CD4-positive, CD25-positive, alpha-beta regulatory T cell (primary cell): Measurements from ENCODE around the gene CDCP2. TPM values are rescaled to one million over a fixed set of nuclear protein-coding genes. Genes with fewer than 3 reads are reported as not detected.
"Not testable (repeated sequence)": the region's sequence is repeated elsewhere in the genome, so short reads cannot be mapped to it uniquely, and the experiment has no call there.

Experiments used
- ATAC-seq, 2 donors: fragments of 150-1000 bp; cut with Tn5 transposase; one replicate each; pipeline ENCODE4 v1.10.0; 2021; ENCODE audit warnings: low read depth in 2 of 2, moderate number of reproducible peaks in 2 of 2, moderate library complexity in 1 of 2
- DNase-seq, 3 donors: peaks; one replicate each; pipeline versions ENCODE4 v3.0.0 to v3.0.0-alpha.2; 2012 to 2022; ENCODE audit warnings: mixed read lengths in 1 of 3
- H3K27ac ChIP-seq: one replicate; pipeline ENCODE4 v1.7.0; 2013; ENCODE audit warnings: mild to moderate bottlenecking, low read length; ENCODE audit not compliant: insufficient read depth, poor library complexity, severe bottlenecking
- H3K27me3 ChIP-seq: one replicate; pipeline ENCODE4 v1.7.0; 2013; ENCODE audit warnings: low read length; ENCODE audit not compliant: control insufficient read depth, insufficient read depth
- H3K36me3 ChIP-seq: one replicate; pipeline ENCODE4 v1.7.0; 2013; ENCODE audit warnings: mild to moderate bottlenecking, low read length, moderate library complexity; ENCODE audit not compliant: control insufficient read depth, insufficient read depth
- H3K4me1 ChIP-seq: 2 replicates; pipeline ENCODE4 v1.7.0; 2013; ENCODE audit warnings: mild to moderate bottlenecking, low read length; ENCODE audit not compliant: insufficient read depth, control insufficient read depth, poor library complexity, severe bottlenecking
- H3K4me3 ChIP-seq: one replicate; pipeline ENCODE4 v1.7.0; 2013; ENCODE audit warnings: low read depth, mild to moderate bottlenecking, low read length, moderate library complexity
- H3K9me3 ChIP-seq, 2 experiments: 1 replicate in 1 of 2; 2 replicates in 1 of 2; pipeline ENCODE4 v1.7.0; 2013; ENCODE audit warnings: low read length in 2 of 2, mild to moderate bottlenecking in 1 of 2, moderate library complexity in 1 of 2; ENCODE audit not compliant: control insufficient read depth in 2 of 2
- H3K27ac Mint-ChIP-seq, 3 donors: one replicate each; pipeline ENCODE4 v1.8.0; 2020 to 2022; ENCODE audit warnings: mild to moderate bottlenecking in 3 of 3, mixed read lengths in 3 of 3, moderate library complexity in 2 of 3
- H3K27me3 Mint-ChIP-seq: one replicate; pipeline ENCODE4 v1.8.0; 2022; ENCODE audit warnings: mild to moderate bottlenecking, mixed read lengths
- H3K36me3 Mint-ChIP-seq: one replicate; pipeline ENCODE4 v1.8.0; 2020; ENCODE audit warnings: mixed read lengths
- H3K4me1 Mint-ChIP-seq, 4 donors: one replicate each; pipeline ENCODE4 v1.8.0; 2020 to 2022; ENCODE audit warnings: mixed read lengths in 4 of 4, mild to moderate bottlenecking in 1 of 4
- H3K4me3 Mint-ChIP-seq, 4 donors: one replicate each; pipeline ENCODE4 v1.8.0; 2020 to 2022; ENCODE audit warnings: mild to moderate bottlenecking in 4 of 4, mixed read lengths in 4 of 4, moderate library complexity in 3 of 4
- H3K9me3 Mint-ChIP-seq, 7 donors: one replicate each; pipeline ENCODE4 v1.8.0; 2020 to 2022; ENCODE audit warnings: mixed read lengths in 7 of 7, mild to moderate bottlenecking in 3 of 7, moderate library complexity in 2 of 7
- polyA plus RNA-seq, 4 donors: library from polyadenylated mRNA; unstranded; fragments of 300-500 nt; fragmentation: Illumina TruSeq; gene quantifications; one replicate each; pipeline ENCODE4 v1.2.3, GENCODE V29; 2021
- total RNA-seq: library from RNA; stranded (reverse); gene quantifications from one replicate; pipeline ENCODE4 v1.2.3, GENCODE V29; 2022

The CDCP2 gene
- total and polyA plus RNA-seq, 5 donors from 2014 or later = 0.15 TPM; not detected in 4

DNA sequence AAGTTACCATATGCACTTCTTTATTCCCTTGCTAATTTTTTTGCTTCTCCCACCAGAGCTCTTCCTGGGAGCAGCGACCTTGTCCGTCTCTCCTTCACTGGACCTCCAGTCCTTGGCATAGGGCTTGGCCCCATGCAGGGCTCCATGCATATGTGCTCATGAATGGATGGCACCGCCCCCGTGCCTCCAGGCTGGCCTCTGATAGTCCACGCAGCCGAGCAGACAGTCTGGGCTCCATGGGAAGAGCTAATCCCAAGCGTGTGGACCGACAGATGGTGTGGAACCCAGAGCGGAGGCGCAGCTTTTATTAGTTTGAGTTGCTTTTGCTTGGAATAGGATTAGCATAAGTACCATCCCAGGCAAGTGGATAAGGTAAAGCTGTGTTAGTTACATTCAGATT, 41.8 kb downstream of the CDCP2 start:
- Histone ChIP-seq H3K36me3 (no peaks in the 10 kb centered on the region), H3K4me3 (no peak overlapping the region), H3K4me1 (no peaks in the 10 kb centered on the region), H3K27ac (no peak overlapping the region), H3K27me3 (no peaks in the 10 kb centered on the region), H3K9me3 (no peaks in the 10 kb centered on the region)
- Mint-ChIP-seq H3K9me3 (no peaks in the 10 kb centered on the region), H3K27me3 (no peaks in the 10 kb centered on the region), H3K4me1 (no peaks in the 10 kb centered on the region), H3K27ac (no peak overlapping the region), H3K4me3 (no peak overlapping the region), H3K36me3 (no peaks in the 10 kb centered on the region)
- no peak for DNase-seq
- ATAC-seq = no peak

GRCh38 chr1:54109129-54110090, 43.4 kb downstream of the CDCP2 start:
- Mint-ChIP-seq H3K9me3 (no peaks in the 10 kb centered on the region), H3K36me3 (peaks cover 4% of the 10 kb centered on the region), H3K27me3 (no peaks in the 10 kb centered on the region), H3K27ac (peak overlapping the region in 1 of 3 donors; percentile 18), H3K4me1 (no peaks in the 10 kb centered on the region), H3K4me3 (no peak overlapping the region)
- no peaks in the 10 kb centered on the region for H3K27me3 ChIP-seq
- no peaks in the 10 kb centered on the region for H3K9me3 ChIP-seq
- DNase-seq = no peak
- no peaks in the 10 kb centered on the region for H3K36me3 ChIP-seq
- no peaks in the 10 kb centered on the region for H3K4me1 ChIP-seq
- no peak for ATAC-seq
- no peak overlapping the region for H3K4me3 ChIP-seq
- no peak overlapping the region for H3K27ac ChIP-seq

DNA sequence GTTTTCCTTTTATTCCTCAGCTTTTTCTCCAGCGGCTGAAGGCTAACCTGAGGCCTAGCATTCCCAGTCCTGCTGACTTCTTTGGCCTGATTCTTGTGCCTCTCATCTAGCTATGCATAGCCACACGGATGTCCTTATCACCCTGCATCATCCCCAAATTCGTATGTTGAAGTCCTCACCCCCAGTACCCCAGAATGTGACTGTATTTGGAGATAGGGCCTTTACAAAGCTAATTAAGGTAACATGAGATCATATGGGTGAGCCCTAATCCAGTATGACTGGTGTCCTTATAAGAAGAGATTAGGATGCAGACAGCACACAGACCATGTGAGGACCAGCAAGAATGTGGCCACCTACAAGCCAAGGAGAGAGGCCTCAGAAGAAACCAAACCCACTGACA, 44.6 kb downstream of the CDCP2 start:
- Mint-ChIP-seq H3K27ac (no peak overlapping the region), H3K9me3 (no peaks in the 10 kb centered on the region), H3K36me3 (peaks cover 5% of the 10 kb centered on the region), H3K4me1 (no peaks in the 10 kb centered on the region), H3K4me3 (no peak overlapping the region), H3K27me3 (no peaks in the 10 kb centered on the region)
- no peaks in the 10 kb centered on the region for H3K27me3 ChIP-seq
- no peak overlapping the region for H3K4me3 ChIP-seq
- no peaks in the 10 kb centered on the region for H3K36me3 ChIP-seq
- DNase-seq = no peak
- no peaks in the 10 kb centered on the region for H3K4me1 ChIP-seq
- no peak for ATAC-seq
- no peak overlapping the region for H3K27ac ChIP-seq
- H3K9me3 ChIP-seq = no peaks in the 10 kb centered on the region

DNA sequence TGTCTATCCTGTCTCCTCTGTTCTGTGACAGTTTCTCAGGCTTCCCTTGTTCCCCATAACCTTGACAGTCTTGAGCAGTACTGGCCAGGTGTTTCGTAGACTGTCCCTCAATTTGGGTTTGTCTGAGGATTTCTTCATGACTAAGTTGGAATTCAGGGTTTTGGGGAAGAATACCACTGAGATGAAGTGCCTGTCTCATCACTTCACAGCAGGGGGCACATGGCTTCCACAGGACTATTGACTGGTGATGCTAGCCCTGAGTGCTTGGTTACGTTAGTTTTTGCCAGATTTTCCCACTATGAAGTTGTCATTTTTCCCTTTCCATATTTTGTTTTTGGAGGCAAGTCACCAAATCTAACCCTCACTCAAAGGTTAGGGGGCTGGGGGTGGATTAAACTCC, 45.7 kb downstream of the CDCP2 start:
- peaks cover 3% of the 10 kb centered on the region for H3K36me3 ChIP-seq
- Mint-ChIP-seq H3K36me3 (peaks cover 15% of the 10 kb centered on the region), H3K27ac (no peak overlapping the region), H3K9me3 (peaks cover 0 to 2% (median 0%) of the 10 kb centered on the region in 7 donors), H3K4me1 (no peaks in the 10 kb centered on the region), H3K4me3 (no peak overlapping the region), H3K27me3 (no peaks in the 10 kb centered on the region)
- no peak overlapping the region for H3K27ac ChIP-seq
- H3K27me3 ChIP-seq = no peaks in the 10 kb centered on the region
- H3K4me1 ChIP-seq = no peaks in the 10 kb centered on the region
- H3K4me3 ChIP-seq = no peak overlapping the region
- DNase-seq = no peak
- ATAC-seq = no peak
- H3K9me3 ChIP-seq = no peaks in the 10 kb centered on the region

DNA sequence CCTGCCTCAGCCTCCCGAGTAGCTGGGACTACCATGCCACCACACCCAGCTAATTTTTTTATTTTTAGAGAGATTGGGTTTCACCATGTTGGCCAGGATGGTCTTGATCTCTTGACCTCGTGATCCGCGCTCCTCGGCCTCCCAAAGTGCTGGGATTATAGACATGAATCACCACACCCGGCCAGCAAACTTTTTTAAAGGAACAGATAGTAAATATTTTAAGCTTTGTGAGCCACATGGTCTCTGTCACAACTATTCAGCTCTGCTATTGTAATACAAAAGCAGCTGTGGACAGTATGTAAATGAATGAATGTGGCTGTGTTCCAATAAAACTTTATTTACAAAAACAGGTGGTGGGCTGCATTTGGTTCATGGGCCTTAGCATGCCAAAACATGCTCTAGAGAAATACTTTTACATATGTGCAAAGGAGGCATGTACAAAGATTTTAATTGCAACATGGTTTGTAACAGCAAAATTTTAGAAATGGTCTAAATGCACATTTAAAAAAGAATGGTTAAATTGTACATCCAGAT, 47.0 kb downstream of the CDCP2 start:
- H3K27ac ChIP-seq = no peak overlapping the region
- no peak overlapping the region for H3K4me3 ChIP-seq
- ATAC-seq = no peak
- Mint-ChIP-seq H3K4me3 (no peak overlapping the region), H3K27me3 (no peaks in the 10 kb centered on the region), H3K27ac (no peak overlapping the region), H3K9me3 (peaks cover 0 to 2% (median 0%) of the 10 kb centered on the region in 7 donors), H3K4me1 (no peaks in the 10 kb centered on the region), H3K36me3 (peaks cover 20% of the 10 kb centered on the region)
- peaks cover 3% of the 10 kb centered on the region for H3K36me3 ChIP-seq
- no peaks in the 10 kb centered on the region for H3K9me3 ChIP-seq
- H3K4me1 ChIP-seq = no peaks in the 10 kb centered on the region
- H3K27me3 ChIP-seq = no peaks in the 10 kb centered on the region
- no peak for DNase-seq

DNA sequence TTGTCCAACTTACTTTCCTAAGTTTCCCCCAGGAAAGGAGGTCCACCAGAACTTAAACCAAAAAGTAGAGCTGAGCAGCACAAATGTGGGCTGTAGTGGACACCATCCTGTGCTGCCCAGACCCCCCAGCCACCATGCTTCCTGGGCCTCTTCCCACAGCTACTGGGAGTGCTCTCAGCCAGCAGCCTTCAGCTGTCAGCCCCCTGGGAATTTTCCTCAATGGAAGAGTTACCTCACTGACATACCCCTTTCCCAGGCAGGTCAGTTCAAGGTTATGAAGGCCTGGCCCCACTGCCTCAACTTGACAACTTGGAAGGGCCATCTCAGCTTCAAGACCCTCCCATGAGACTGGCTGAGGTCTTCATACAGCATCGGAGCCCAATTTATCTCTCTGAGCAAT, 47.7 kb downstream of the CDCP2 start:
- H3K4me1 Mint-ChIP-seq = no peaks in the 10 kb centered on the region
- ATAC-seq = no peak
- no peaks in the 10 kb centered on the region for H3K4me1 ChIP-seq
- H3K36me3 Mint-ChIP-seq = peaks cover 20% of the 10 kb centered on the region
- no peaks in the 10 kb centered on the region for H3K27me3 ChIP-seq
- peaks cover 0 to 2% (median 0%) of the 10 kb centered on the region in 7 donors for H3K9me3 Mint-ChIP-seq
- H3K27ac Mint-ChIP-seq = peak overlapping the region in 1 of 3 donors; percentile 21
- DNase-seq = no peak
- H3K36me3 ChIP-seq = peaks cover 3% of the 10 kb centered on the region
- H3K27me3 Mint-ChIP-seq = no peaks in the 10 kb centered on the region
- H3K9me3 ChIP-seq = no peaks in the 10 kb centered on the region
- no peak overlapping the region for H3K4me3 ChIP-seq
- no peak overlapping the region for H3K4me3 Mint-ChIP-seq
- no peak overlapping the region for H3K27ac ChIP-seq

DNA sequence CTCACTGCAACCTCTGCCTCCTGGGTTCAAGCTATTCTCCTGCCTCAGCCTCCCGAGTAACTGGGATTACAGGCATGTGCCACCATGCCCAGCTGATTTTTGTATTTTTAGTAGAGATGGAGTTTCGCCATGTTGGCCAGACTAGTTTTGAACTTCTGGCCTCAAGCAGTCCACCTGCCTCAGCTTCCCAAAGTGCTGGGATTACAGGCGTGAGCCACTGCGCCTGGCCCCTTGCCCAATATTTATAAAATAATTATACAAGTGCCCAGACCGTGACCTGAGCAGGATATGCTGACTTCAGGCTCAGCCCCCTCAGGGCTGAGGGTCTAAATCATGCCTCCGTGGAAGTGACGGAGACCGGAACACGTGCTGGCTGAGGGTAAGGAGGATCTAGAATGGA, 48.2 kb downstream of the CDCP2 start:
- H3K4me3 Mint-ChIP-seq, H3K36me3 ChIP-seq, H3K4me1 Mint-ChIP-seq, DNase-seq, H3K27me3 ChIP-seq, H3K9me3 Mint-ChIP-seq, ATAC-seq, H3K27ac ChIP-seq, H3K4me3 ChIP-seq, H3K4me1 ChIP-seq, H3K9me3 ChIP-seq, H3K27me3 Mint-ChIP-seq: not testable (repeated sequence)
- Mint-ChIP-seq H3K36me3 (peaks cover 20% of the 10 kb centered on the region), H3K27ac (peak overlapping the region in 2 of 3 donors; percentile 54 to 87)

- ATAC-seq (no peak), DNase-seq (no peak)
- Histone ChIP-seq H3K27me3 (no peaks in the 10 kb centered on the region), H3K36me3 (peaks cover 3% of the 10 kb centered on the region), H3K4me3 (no peak overlapping the region), H3K4me1 (no peaks in the 10 kb centered on the region), H3K9me3 (no peaks in the 10 kb centered on the region), H3K27ac (no peak overlapping the region)
- Mint-ChIP-seq H3K27ac (no peak overlapping the region), H3K4me1 (peaks cover 0 to 5% (median 1%) of the 10 kb centered on the region in 4 donors), H3K27me3 (no peaks in the 10 kb centered on the region), H3K36me3 (peaks cover 27% of the 10 kb centered on the region), H3K9me3 (peaks cover 0 to 2% (median 0%) of the 10 kb centered on the region in 7 donors), H3K4me3 (no peak overlapping the region)
These were observed 49.4 kb downstream of the CDCP2 start for GRCh38 chr1:54103414-54103813.
